Activated B cell treated with CpG ODN at 0.5 μM for 24 hours (primary cell): Measurements from ENCODE around the gene SLCO3A1. TPM values are rescaled to one million over a fixed set of nuclear protein-coding genes. Genes with fewer than 3 reads are reported as not detected.

Source experiments
- ATAC-seq: fragments of 200-7000 bp; cut with Tn5 transposase; one replicate; pipeline ENCODE4 v1.10.0; 2021; ENCODE audit warnings: low read depth, mild to moderate bottlenecking, moderate library complexity
- CTCF ChIA-PET: fragments of 350-600 bp; sonication (Branson Sonifier 250); formaldehyde crosslinking; loops from one replicate; lab custom pipeline; 2021; ENCODE audit warnings: antibody characterized with exemption; lab: Charles Lee
- POLR2A ChIA-PET: fragments of 350-600 bp; sonication (Branson Sonifier 250); formaldehyde crosslinking; loops from one replicate; lab custom pipeline; 2021; ENCODE audit warnings: antibody characterized with exemption; lab: Charles Lee
- DNase-seq: peaks from one replicate; pipeline ENCODE4 v3.0.0; 2022
- H3K27ac Mint-ChIP-seq: one replicate; pipeline ENCODE4 v1.8.0; 2020; ENCODE audit warnings: mixed read lengths
- H3K27me3 Mint-ChIP-seq: one replicate; pipeline ENCODE4 v1.8.0; 2021; ENCODE audit warnings: mixed read lengths
- H3K36me3 Mint-ChIP-seq: one replicate; pipeline ENCODE4 v1.8.0; 2021; ENCODE audit warnings: low read depth, mixed read lengths
- H3K4me1 Mint-ChIP-seq: one replicate; pipeline ENCODE4 v1.8.0; 2021; ENCODE audit warnings: mixed read lengths
- H3K4me3 Mint-ChIP-seq: one replicate; pipeline ENCODE4 v1.8.0; 2020; ENCODE audit warnings: mild to moderate bottlenecking, mixed read lengths
- H3K9me3 Mint-ChIP-seq: one replicate; pipeline ENCODE4 v1.8.0; 2020; ENCODE audit warnings: mixed read lengths
- CTCF ChIP-seq: fragments of 200-600 bp; IDR thresholded peaks from one replicate; pipeline ENCODE4 v1.8.0; 2022; ENCODE audit warnings: antibody characterized with exemption, mild to moderate bottlenecking
- intact Hi-C: fragments of 100-400 bp; cut with micrococcal nuclease; formaldehyde crosslinking; loops from one replicate; pipeline ENCODE4 v1.15.1; 2024
- total RNA-seq: library from RNA; stranded (reverse); gene quantifications from 2 replicates; pipeline ENCODE4 v1.2.3, GENCODE V29; 2022

Gene SLCO3A1
- total RNA-seq, 1 donor from 2014 or later, result 0.82 TPM

DNA sequence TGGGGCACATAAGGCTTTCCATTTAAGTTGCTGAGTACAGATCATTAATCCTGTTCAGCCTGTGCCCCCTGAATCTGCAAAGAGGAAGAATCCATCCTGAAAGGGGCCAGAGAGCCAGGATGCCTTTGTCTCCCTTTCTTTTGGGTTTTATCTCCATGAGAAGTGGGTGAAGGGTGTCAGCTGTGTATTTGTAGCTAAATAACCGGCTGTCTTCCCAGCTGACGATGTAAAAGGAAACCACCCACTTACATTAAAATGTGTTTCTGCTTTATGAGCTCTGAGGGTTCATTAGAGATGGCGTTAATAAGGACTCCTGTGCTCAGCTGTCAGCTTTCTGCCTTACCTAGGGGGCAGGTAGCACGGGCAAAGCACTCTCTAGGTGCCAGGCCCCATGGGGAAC lies 83.4 kb downstream of the SLCO3A1 start:
- Mint-ChIP-seq H3K36me3 (no peaks in the 10 kb centered on the region), H3K4me3 (no peak overlapping the region), H3K4me1 (no peaks in the 10 kb centered on the region), H3K27ac (no peak overlapping the region), H3K9me3 (peaks cover 3% of the 10 kb centered on the region), H3K27me3 (no peaks in the 10 kb centered on the region)
- intact Hi-C loops, result no loop called here
- ChIA-PET POLR2A (no interaction called here), CTCF (no interaction called here)
- DNase-seq (no peak), ATAC-seq (no peak)
- TF ChIP-seq CTCF, result no peak

- Mint-ChIP-seq H3K9me3 (peaks cover 3% of the 10 kb centered on the region), H3K27ac (no peak overlapping the region), H3K4me3 (no peak overlapping the region), H3K27me3 (no peaks in the 10 kb centered on the region), H3K36me3 (no peaks in the 10 kb centered on the region), H3K4me1 (no peaks in the 10 kb centered on the region)
- ChIA-PET CTCF (no interaction called here), POLR2A (no interaction called here)
- intact Hi-C loops, result no loop called here
- DNase-seq, result no peak
- TF ChIP-seq CTCF, result no peak
- no peak for ATAC-seq
Measured at GRCh38 chr15:91938136-91938535, 84.6 kb downstream of the SLCO3A1 start.

- Mint-ChIP-seq H3K27ac (no peak overlapping the region), H3K36me3 (no peaks in the 10 kb centered on the region), H3K9me3 (peaks cover 3% of the 10 kb centered on the region), H3K4me3 (no peak overlapping the region), H3K4me1 (no peaks in the 10 kb centered on the region), H3K27me3 (no peaks in the 10 kb centered on the region)
- CTCF ChIA-PET, result no interaction called here
- ATAC-seq (no peak), DNase-seq (no peak)
- POLR2A ChIA-PET, result no interaction called here
- no peak for TF ChIP-seq CTCF
- intact Hi-C loops, result no loop called here
Measured at GRCh38 chr15:91939403-91939831, 85.9 kb downstream of the SLCO3A1 start.

DNA sequence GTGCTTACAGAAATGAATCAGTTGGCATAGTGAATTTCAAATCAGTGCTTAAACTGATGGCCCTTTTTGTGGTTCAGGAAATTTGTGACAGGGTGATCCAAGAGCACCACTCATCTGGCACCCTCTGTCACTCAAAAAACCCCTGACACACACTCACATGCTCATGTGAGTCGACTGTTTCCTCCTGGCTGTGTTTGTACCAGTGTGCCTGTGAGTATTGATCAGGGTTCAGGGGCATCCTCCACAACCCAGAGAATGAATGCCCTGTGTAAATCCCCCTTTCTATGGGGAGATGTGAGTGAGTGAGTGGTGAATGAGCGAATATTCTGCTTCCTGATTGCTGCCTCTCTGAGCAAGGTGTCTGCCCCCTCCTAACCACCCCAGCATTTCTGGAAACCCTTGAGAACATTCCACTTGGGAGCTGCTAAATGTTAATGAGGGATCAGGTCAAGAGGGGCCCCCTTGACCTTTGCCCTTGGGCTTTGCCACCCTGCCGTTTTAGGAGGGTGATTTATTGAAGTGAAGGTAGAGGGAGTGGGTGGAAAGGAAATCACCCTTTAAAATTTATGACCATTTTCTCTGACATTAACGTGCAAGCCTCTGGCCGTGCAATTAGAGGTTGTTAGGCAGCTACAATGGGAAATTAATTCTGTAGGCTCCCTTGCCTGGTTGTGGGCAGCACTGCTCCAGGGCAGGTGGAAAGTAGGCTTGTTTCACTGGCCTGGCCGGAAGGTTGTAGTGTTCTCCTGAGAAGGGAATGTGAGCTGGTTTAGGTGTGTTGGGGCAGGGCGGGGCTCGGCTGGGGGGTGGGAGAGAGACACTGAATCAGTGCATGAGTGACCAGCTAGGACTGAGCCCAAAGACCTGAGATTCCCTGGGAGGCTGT lies 87.2 kb downstream of the SLCO3A1 start:
- intact Hi-C loops, result loop anchor here (5.0 kb wide), 1 partner anchor 638 kb away; no protein-coding TSS in a partner anchor

More for the DNA sequence above, 87.2 kb downstream of the SLCO3A1 start:
- no peaks in the 10 kb centered on the region for H3K36me3 Mint-ChIP-seq
- ATAC-seq (no peak), DNase-seq (no peak)
- no peak for TF ChIP-seq CTCF
- no peaks in the 10 kb centered on the region for H3K4me1 Mint-ChIP-seq
- H3K9me3 Mint-ChIP-seq, result no peaks in the 10 kb centered on the region
- ChIA-PET POLR2A (no interaction called here), CTCF (no interaction called here)
- H3K4me3 Mint-ChIP-seq, result no peak overlapping the region
- no peak overlapping the region for H3K27ac Mint-ChIP-seq
- H3K27me3 Mint-ChIP-seq, result no peaks in the 10 kb centered on the region
